ENCODE measurements around the gene RND3.

DNA sequence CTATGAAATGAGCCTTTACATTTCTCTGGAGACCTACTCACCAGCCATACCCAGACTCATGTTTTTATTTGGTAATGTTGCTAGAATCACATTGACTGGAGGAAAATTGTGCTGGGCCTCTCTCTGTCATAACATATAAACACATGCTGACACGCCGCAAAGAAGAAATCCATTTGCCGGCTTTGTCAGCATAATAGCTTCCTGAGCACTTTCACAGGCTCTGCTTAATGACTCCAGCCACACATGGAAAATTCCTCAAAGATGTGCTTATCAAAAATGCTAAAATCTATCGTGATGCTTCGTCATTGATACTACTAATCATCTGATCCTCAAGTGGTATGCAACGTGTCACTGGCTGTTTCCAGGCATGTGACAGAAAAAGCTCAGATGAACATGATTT, 63.1 kb downstream of the RND3 start:
- TF ChIP-seq, protein P1, sequence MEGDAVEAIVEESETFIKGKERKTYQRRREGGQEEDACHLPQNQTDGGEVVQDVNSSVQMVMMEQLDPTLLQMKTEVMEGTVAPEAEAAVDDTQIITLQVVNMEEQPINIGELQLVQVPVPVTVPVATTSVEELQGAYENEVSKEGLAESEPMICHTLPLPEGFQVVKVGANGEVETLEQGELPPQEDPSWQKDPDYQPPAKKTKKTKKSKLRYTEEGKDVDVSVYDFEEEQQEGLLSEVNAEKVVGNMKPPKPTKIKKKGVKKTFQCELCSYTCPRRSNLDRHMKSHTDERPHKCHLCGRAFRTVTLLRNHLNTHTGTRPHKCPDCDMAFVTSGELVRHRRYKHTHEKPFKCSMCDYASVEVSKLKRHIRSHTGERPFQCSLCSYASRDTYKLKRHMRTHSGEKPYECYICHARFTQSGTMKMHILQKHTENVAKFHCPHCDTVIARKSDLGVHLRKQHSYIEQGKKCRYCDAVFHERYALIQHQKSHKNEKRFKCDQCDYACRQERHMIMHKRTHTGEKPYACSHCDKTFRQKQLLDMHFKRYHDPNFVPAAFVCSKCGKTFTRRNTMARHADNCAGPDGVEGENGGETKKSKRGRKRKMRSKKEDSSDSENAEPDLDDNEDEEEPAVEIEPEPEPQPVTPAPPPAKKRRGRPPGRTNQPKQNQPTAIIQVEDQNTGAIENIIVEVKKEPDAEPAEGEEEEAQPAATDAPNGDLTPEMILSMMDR (IDR thresholded peaks at IDR 0.05) = no peak
- TF ChIP-seq ZFX (IDR thresholded peaks at IDR 0.05; ENCODE audit: borderline replicate concordance) = no peak

Measured in 22Rv1 (cell line).